Adrenal gland (tissue), 12 donors: ENCODE measurements around the gene LHFPL6. TPM values are rescaled to one million over a fixed set of nuclear protein-coding genes. Genes with fewer than 3 reads are reported as not detected.

Experiments
- DNase-seq, 7 donors: peaks; one replicate each; pipeline ENCODE4 v3.0.0-alpha.2; 2019 to 2020
- H3K27ac ChIP-seq, 5 donors: fragments of 200-600 bp; sonication (generic) in 4 of 5; 1 replicate in 3 of 5; 2 replicates in 2 of 5; pipeline versions ENCODE4 v1.5.1 to v1.8.0; 2016 to 2020; ENCODE audit warnings: mild to moderate bottlenecking in 1 of 5
- H3K27me3 ChIP-seq: fragments of 200-600 bp; 2 replicates; pipeline ENCODE4 v1.8.0; 2021
- H3K36me3 ChIP-seq, 2 donors: fragments of 200-600 bp; replicated peaks in 1 of 2; 1 replicate in 1 of 2; 2 replicates in 1 of 2; pipeline versions ENCODE4 v1.5.1 to v1.8.0; 2018 to 2022
- H3K4me1 ChIP-seq, 2 donors: fragments of 200-600 bp; replicated peaks in 1 of 2; 1 replicate in 1 of 2; 2 replicates in 1 of 2; pipeline versions ENCODE4 v1.5.1 to v1.8.0; 2018 to 2021
- H3K4me3 ChIP-seq, 4 donors: fragments of 200-600 bp; sonication (generic) in 3 of 4; one replicate each; pipeline ENCODE4 v1.5.1; 2016 to 2018
- H3K9me3 ChIP-seq, 3 donors: fragments of 200-600 bp; sonication (generic) in 1 of 3; replicated peaks in 1 of 3; 1 replicate in 2 of 3; 2 replicates in 1 of 3; pipeline versions ENCODE4 v1.5.1 to v1.8.0; 2016 to 2021
- CTCF ChIP-seq, 6 experiments: fragments of 450-650 bp in 4 of 6; fragments of 200-600 bp in 2 of 6; sonication (generic) in 1 of 6; IDR thresholded peaks; 1 replicate in 5 of 6; 2 replicates in 1 of 6; pipeline versions ENCODE4 v1.5.1 to v1.8.0; 2016 to 2021; ENCODE audit warnings: antibody characterized with exemption in 6 of 6, mild to moderate bottlenecking in 2 of 6, moderate library complexity in 1 of 6
- POLR2A ChIP-seq, 2 donors: fragments of 450-650 bp; IDR thresholded peaks; one replicate each; pipeline ENCODE4 v1.6.1; 2017; ENCODE audit warnings: antibody characterized with exemption in 2 of 2, mild to moderate bottlenecking in 2 of 2, moderate library complexity in 1 of 2
- WGBS, 4 donors: extraction: QIAGEN DNeasy Blood & Tissue Kit in 2 of 4; methylation state at CpG; one replicate each; pipeline versions ENCODE4 v1.1.5 to v1.1.7; 2013 to 2017; 5-methylcytosine and 5-hydroxymethylcytosine counted together
- intact Hi-C, 2 donors: fragments of 100-400 bp; cut with DNase I; formaldehyde crosslinking; loops; one replicate each; pipeline versions ENCODE4 v1.14.1 to v1.15.0; 2022 to 2023
- polyA plus RNA-seq, 3 donors: library from polyadenylated mRNA; stranded (reverse); fragments of 200-250 nt in 2 of 3; fragments of 350-450 nt in 1 of 3; fragmentation: Illumina TruSeq in 1 of 3; extraction: RNeasy Lipid Tissue Mini Kit (QIAGEN cat#74804) in 1 of 3; gene quantifications; one replicate each; pipeline ENCODE4 v1.2.3, GENCODE V29; 2013 to 2014
- total RNA-seq, 9 donors: library from RNA; depleted of rRNA in 4 of 9; stranded (reverse); fragments of >200 nt in 4 of 9; fragments of 120-200 nt in 1 of 9; fragmentation: NEBNext Ultra II Directional in 1 of 9; extraction: Animal tissue kit (Norgen Biotek cat#: 25700) in 1 of 9; gene quantifications; one replicate each; pipeline versions ENCODE4 v1.1.0 to v1.2.4, GENCODE V29; 2013 to 2023
- donor health status: healthy with polysubstance abuse.
- donor health status: Bipolar disorder and iron deficiency.
- donor health status: DM: yes; HTN: yes; CAD: no.
- donor health status: DM: no; HTN: no; CAD: no.
- donor health status: DM: no; HTN: no; CAD: no.
- donor health status: DM: yes; HTN: yes; CAD: no.

The LHFPL6 gene
- total and polyA plus RNA-seq, 12 donors, result 28.9 to 113 (median 46.6) TPM

- no peaks in the 10 kb centered on the region for H3K27me3 ChIP-seq
- TF ChIP-seq POLR2A (IDR thresholded peaks at IDR 0.05) (no peak), CTCF (IDR thresholded peaks at IDR 0.05) (no peak)
- H3K4me3 ChIP-seq, result no peak overlapping the region
- DNase-seq, result no peak
- H3K4me1 ChIP-seq, result peaks cover 0 to 10% of the 10 kb centered on the region in 2 donors
- no peaks in the 10 kb centered on the region for H3K36me3 ChIP-seq
- H3K27ac ChIP-seq, result no peak overlapping the region
- intact Hi-C loops, result no loop called here
- WGBS, 4 donors, result 76 to 82% (median 79%) methylated on average over 6 of the region's 6 CpGs
- H3K9me3 ChIP-seq, result no peaks in the 10 kb centered on the region
Measured at GRCh38 chr13:39313721-39314120, 289.3 kb downstream of the LHFPL6 start.

GRCh38 chr13:39312596-39312995 is 290.4 kb downstream of the LHFPL6 start:
- DNase-seq, result no peak
- H3K36me3 ChIP-seq, result no peaks in the 10 kb centered on the region
- H3K27ac ChIP-seq, result no peak overlapping the region
- no peak overlapping the region for H3K4me3 ChIP-seq
- H3K27me3 ChIP-seq, result no peaks in the 10 kb centered on the region
- intact Hi-C loops, result no loop called here
- TF ChIP-seq CTCF (IDR thresholded peaks at IDR 0.05) (no peak), POLR2A (IDR thresholded peaks at IDR 0.05) (no peak)
- peaks cover 0 to 10% of the 10 kb centered on the region in 2 donors for H3K4me1 ChIP-seq
- H3K9me3 ChIP-seq, result no peaks in the 10 kb centered on the region
- WGBS, 4 donors, result 63 to 77% (median 69%) methylated on average over 2 of the region's 2 CpGs

- TF ChIP-seq CTCF (IDR thresholded peaks at IDR 0.05) (no peak), POLR2A (IDR thresholded peaks at IDR 0.05) (no peak)
- H3K4me3 ChIP-seq, result no peak overlapping the region
- no peaks in the 10 kb centered on the region for H3K9me3 ChIP-seq
- no peaks in the 10 kb centered on the region for H3K27me3 ChIP-seq
- H3K36me3 ChIP-seq, result no peaks in the 10 kb centered on the region
- peaks cover 0 to 3% of the 10 kb centered on the region in 2 donors for H3K4me1 ChIP-seq
- no peak for DNase-seq
- intact Hi-C loops, result no loop called here
- H3K27ac ChIP-seq, result no peak overlapping the region
- 65 to 74% (median 70%) methylated on average over 4 of the region's 4 CpGs for whole genome bisulfite sequencing, 4 donors
Measured at GRCh38 chr13:39311619-39312018, 291.4 kb downstream of the LHFPL6 start.

- Histone ChIP-seq H3K27ac (no peak overlapping the region), H3K36me3 (no peaks in the 10 kb centered on the region), H3K27me3 (no peaks in the 10 kb centered on the region), H3K4me1 (no peaks in the 10 kb centered on the region), H3K4me3 (no peak overlapping the region), H3K9me3 (no peaks in the 10 kb centered on the region)
- intact Hi-C loops, result no loop called here
- TF ChIP-seq CTCF (IDR thresholded peaks at IDR 0.05), result no peak
- TF ChIP-seq POLR2A (IDR thresholded peaks at IDR 0.05), result no peak
- WGBS, 4 donors, result 83 to 89% (median 86%) methylated on average over 4 of the region's 4 CpGs
- no peak for DNase-seq
Measured at GRCh38 chr13:39310961-39311360, 292.0 kb downstream of the LHFPL6 start.
